ENCODE results near the gene UGT1A5. TPM values are rescaled to one million over a fixed set of nuclear protein-coding genes. Genes with fewer than 3 reads are reported as not detected.
A peak's percentile ranks its signal among the peaks of the same experiment; 100 is the strongest.

Gene UGT1A5
- total RNA-seq, 6 experiments from 2014 or later = 1.3 to 10.0 (median 3.8) TPM

- H3K27ac ChIP-seq = peak overlapping the region in 1 of 3 donors; percentile 60
- peak overlapping the region in 1 of 3 donors; percentile 4 for H3K4me3 ChIP-seq
- H3K4me1 ChIP-seq = peaks cover 0 to 35% (median 7%) of the 10 kb centered on the region in 4 donors
- H3K27me3 ChIP-seq = no peaks in the 10 kb centered on the region
- TF ChIP-seq POLR2A (IDR thresholded peaks at IDR 0.05) (no peak), CTCF (IDR thresholded peaks at IDR 0.05) (no peak)
- DNase-seq (peak in 2 of 3 donors; percentile 81 to 85), ATAC-seq (peak; percentile 49 to 65 (median 62))
- H3K9me3 ChIP-seq = no peaks in the 10 kb centered on the region
- intact Hi-C loops (cut with DNase I) = no loop called here
- WGBS (ENCODE audit: insufficient coverage, low coverage, low lambda C conversion rate, missing lambda C conversion rate) = 31% methylated on average over 3 of the region's 21 CpGs
- no peaks in the 10 kb centered on the region for H3K36me3 ChIP-seq
Measured at GRCh38 chr2:233822101-233822771, 109.5 kb downstream of the UGT1A5 start.

Other genes with a start within 250 kb of the UGT1A5 start
- gene USP40, start 146.1 kb upstream of the UGT1A5 start, total RNA-seq = 10 to 100 TPM; 19.9 to 38.8 (median 27.0) TPM
- 1 to 10 TPM in 3 of 6 experiments, under 1 TPM in 3; 0.51 to 3.8 (median 1.7) TPM for gene UGT1A8, start 95.3 kb upstream of the UGT1A5 start, total RNA-seq
- under 1 TPM in 1 of 6 experiments, not detected in 5; 0.11 TPM for gene UGT1A10, start 76.5 kb upstream of the UGT1A5 start, total RNA-seq
- gene UGT1A9, start 41.0 kb upstream of the UGT1A5 start, total RNA-seq = 100 to 1,000 TPM in 4 of 6 experiments, 10 to 100 TPM in 2; 91.6 to 365 (median 108) TPM
- 1 to 10 TPM; 1.3 to 6.9 (median 4.6) TPM for gene UGT1A7, start 31.0 kb upstream of the UGT1A5 start, total RNA-seq
- 100 to 1,000 TPM in 4 of 6 experiments, 10 to 100 TPM in 2; 79.4 to 315 (median 139) TPM for gene UGT1A6, start 20.0 kb upstream of the UGT1A5 start, total RNA-seq
- 1,000 to 10,000 TPM in 1 of 6 experiments, 100 to 1,000 TPM in 4, 10 to 100 TPM in 1; 98.7 to 1,011 (median 214) TPM for gene UGT1A4, start 5.8 kb downstream of the UGT1A5 start, total RNA-seq
- 100 to 1,000 TPM in 1 of 6 experiments, 10 to 100 TPM in 5; 12.9 to 125 (median 22.0) TPM for gene UGT1A3, start 16.1 kb downstream of the UGT1A5 start, total RNA-seq
- gene UGT1A1, start 47.4 kb downstream of the UGT1A5 start, total RNA-seq = 1,000 to 10,000 TPM in 1 of 6 experiments, 100 to 1,000 TPM in 4, 10 to 100 TPM in 1; 97.5 to 1,279 (median 171) TPM
- gene MROH2A, start 65.4 kb downstream of the UGT1A5 start, total RNA-seq = 1 to 10 TPM in 4 of 6 experiments, under 1 TPM in 2; 0.49 to 7.6 (median 2.0) TPM
- 1 to 10 TPM in 3 of 6 experiments, under 1 TPM in 3; 0.27 to 2.5 (median 0.89) TPM for gene HJURP, start 141.6 kb downstream of the UGT1A5 start, total RNA-seq
- gene TRPM8, start 204.5 kb downstream of the UGT1A5 start, total RNA-seq = 10 to 100 TPM; 23.9 to 99.5 (median 48.6) TPM